HG03558 (cell line): Measurements from ENCODE around the gene HRNR.
"Not testable (repeated sequence)": the region's sequence is repeated elsewhere in the genome, so short reads cannot be mapped to it uniquely, and the experiment has no call there.

Experiments
- ATAC-seq: cut with Tn5 transposase; IDR thresholded peaks from one replicate; pipeline ENCODE4 v1.9.1; 2021; ENCODE audit warnings: moderate number of reproducible peaks; ENCODE audit not compliant: unreplicated experiment; ENCODE audit errors: extremely low read depth

The HRNR gene

GRCh38 chr1:152224093-152224492, at the start of gene HRNR:
Gene HRNR, minus strand, starts transcription at chr1:152224193. Its CDS starts 940 bp downstream, at chr1:152223253.
- no peak for ATAC-seq

GRCh38 chr1:152256394-152256793, 32.4 kb upstream of the HRNR start:
- ATAC-seq, result not testable (repeated sequence)

GRCh38 chr1:152252157-152252556, 28.2 kb upstream of the HRNR start:
- ATAC-seq, result no peak

GRCh38 chr1:152251391-152251790, 27.4 kb upstream of the HRNR start:
- ATAC-seq, result no peak

- ATAC-seq, result no peak
Measured at GRCh38 chr1:152247316-152247715, 23.3 kb upstream of the HRNR start.

GRCh38 chr1:152244576-152245273, 20.7 kb upstream of the HRNR start:
- ATAC-seq, result no peak

- no peak for ATAC-seq
Measured at GRCh38 chr1:152237093-152237492, 13.1 kb upstream of the HRNR start.

GRCh38 chr1:152228831-152229230, 4.8 kb upstream of the HRNR start:
- ATAC-seq, result no peak

GRCh38 chr1:152227310-152227928, 3.4 kb upstream of the HRNR start:
- no peak for ATAC-seq

- ATAC-seq, result no peak
Measured at GRCh38 chr1:152225678-152226077, 1.7 kb upstream of the HRNR start.

- no peak for ATAC-seq
Measured at GRCh38 chr1:152220166-152221163, 3.5 kb downstream of the HRNR start.

- not testable (repeated sequence) for ATAC-seq
Measured at GRCh38 chr1:152219438-152219837, 4.6 kb downstream of the HRNR start.

- no peak for ATAC-seq
Measured at GRCh38 chr1:152218762-152219436, 5.1 kb downstream of the HRNR start.

- ATAC-seq, result not testable (repeated sequence)
Measured at GRCh38 chr1:152215604-152216003, 8.4 kb downstream of the HRNR start.

- not testable (repeated sequence) for ATAC-seq
Measured at GRCh38 chr1:152214911-152215310, 9.1 kb downstream of the HRNR start.

- ATAC-seq, result no peak
Measured at GRCh38 chr1:152198982-152199381, 25.0 kb downstream of the HRNR start.

- no peak for ATAC-seq
Measured at GRCh38 chr1:152197361-152197941, 26.5 kb downstream of the HRNR start.

- no peak for ATAC-seq
Measured at GRCh38 chr1:152191711-152192110, 32.3 kb downstream of the HRNR start.

- no peak for ATAC-seq
Measured at GRCh38 chr1:152191260-152191659, 32.7 kb downstream of the HRNR start.

GRCh38 chr1:152190589-152190988, 33.4 kb downstream of the HRNR start:
- no peak for ATAC-seq
